GM12878 (cell line): ENCODE measurements around the gene ETV1.

Source experiments
- CHD2 ChIP-seq: IDR thresholded peaks from 2 replicates; pipeline ENCODE4 v1.6.1; 2011; ENCODE audit warnings: low read depth, low read length, improper control_type of control experiment, borderline replicate concordance
- HDGF ChIP-seq: fragments of 450-650 bp; IDR thresholded peaks from 2 replicates; pipeline ENCODE4 v1.6.1; 2016; ENCODE audit warnings: antibody characterized with exemption
- USF2 ChIP-seq: IDR thresholded peaks from 2 replicates; pipeline ENCODE4 v1.6.1; 2011; ENCODE audit warnings: low read depth, low read length, improper control_type of control experiment, borderline replicate concordance
- ZSCAN29 ChIP-seq: fragments of 450-650 bp; IDR thresholded peaks from 2 replicates; pipeline ENCODE4 v1.6.1; 2017; ENCODE audit warnings: mild to moderate bottlenecking, moderate library complexity

- TF ChIP-seq CHD2: no peak
- TF ChIP-seq ZSCAN29: no peak
- TF ChIP-seq HDGF: no peak
- TF ChIP-seq USF2: no peak
These were observed 34.0 kb downstream of the ETV1 start for GRCh38 chr7:13955494-13955893.
